ENCODE results near the gene VTI1A. TPM values are rescaled to one million over a fixed set of nuclear protein-coding genes. Genes with fewer than 3 reads are reported as not detected.
"Not testable (repeated sequence)": the region's sequence is repeated elsewhere in the genome, so short reads cannot be mapped to it uniquely, and the experiment has no call there.

Gene VTI1A
- total and polyA plus RNA-seq, 4 donors: 5.5 to 26.9 (median 13.1) TPM

DNA sequence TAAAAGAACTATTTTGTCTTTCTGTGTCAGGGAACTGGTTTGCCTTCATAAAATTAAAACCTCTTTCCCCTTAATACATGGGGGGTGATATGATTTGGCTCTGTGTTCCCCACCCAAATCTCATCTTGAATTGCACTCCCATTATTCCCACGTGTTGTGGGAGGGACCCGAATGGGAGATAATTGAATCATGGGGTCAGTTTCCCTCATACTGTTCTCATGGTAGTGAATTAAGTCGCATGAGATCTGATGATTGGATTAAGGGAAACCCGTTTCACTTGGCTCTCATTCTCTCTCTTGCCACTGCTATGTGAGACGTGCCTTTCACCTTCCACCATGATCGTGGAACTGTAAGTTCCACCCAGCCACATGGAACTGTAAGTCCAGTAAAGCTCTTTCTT, 142.1 kb downstream of the VTI1A start:
- 97% methylated on average over 6 of the region's 6 CpGs for WGBS
- Histone ChIP-seq H3K9ac (ENCODE audit: low read depth in 1 of 2, low read length in 2 of 2) (no peak overlapping the region), H3K4me1 (ENCODE audit: control insufficient read depth in 4 of 4, insufficient read depth in 4 of 4, low read length in 3 of 4) (peaks cover 0 to 2% (median 0%) of the 10 kb centered on the region in 4 donors), H3K27ac (ENCODE audit: low read depth in 1 of 2, low read length in 2 of 2) (no peak overlapping the region), H3K9me3 (ENCODE audit: control insufficient read depth in 4 of 4, low read length in 3 of 4) (no peaks in the 10 kb centered on the region), H3K4me3 (ENCODE audit: low read depth in 1 of 3, low read length in 3 of 3) (no peak overlapping the region), H3K36me3 (ENCODE audit: control insufficient read depth in 4 of 4, insufficient read depth in 3 of 4, low read depth in 1 of 4, low read length in 3 of 4) (no peaks in the 10 kb centered on the region), H3K27me3 (ENCODE audit: control insufficient read depth in 4 of 4, insufficient read depth in 4 of 4, low read length in 3 of 4) (no peaks in the 10 kb centered on the region)
- no peak for DNase-seq (ENCODE audit: low spot score)
- TF ChIP-seq FOXA1 (IDR thresholded peaks at IDR 0.05) (no peak), RAD21 (IDR thresholded peaks at IDR 0.05) (no peak), NR2F2 (IDR thresholded peaks at IDR 0.05) (no peak), HNF4G (IDR thresholded peaks at IDR 0.05) (no peak), EGR1 (IDR thresholded peaks at IDR 0.05; ENCODE audit: low read depth in 2 of 2) (no peak), FOXA2 (IDR thresholded peaks at IDR 0.05) (no peak), JUND (IDR thresholded peaks at IDR 0.05) (no peak), TAF1 (conservative IDR thresholded peaks at IDR 0.05) (no peak), GABPA (IDR thresholded peaks at IDR 0.05 in 1 of 2, conservative IDR thresholded peaks at IDR 0.05 in 1 of 2) (no peak), HNF4A (conservative IDR thresholded peaks at IDR 0.05) (no peak), YY1 (IDR thresholded peaks at IDR 0.05) (no peak), SP1 (IDR thresholded peaks at IDR 0.05) (no peak), RXRA (IDR thresholded peaks at IDR 0.05) (no peak)
- TF ChIP-seq, protein P1, sequence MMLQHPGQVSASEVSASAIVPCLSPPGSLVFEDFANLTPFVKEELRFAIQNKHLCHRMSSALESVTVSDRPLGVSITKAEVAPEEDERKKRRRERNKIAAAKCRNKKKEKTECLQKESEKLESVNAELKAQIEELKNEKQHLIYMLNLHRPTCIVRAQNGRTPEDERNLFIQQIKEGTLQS (IDR thresholded peaks at IDR 0.05): no peak
- TF ChIP-seq, protein P2, sequence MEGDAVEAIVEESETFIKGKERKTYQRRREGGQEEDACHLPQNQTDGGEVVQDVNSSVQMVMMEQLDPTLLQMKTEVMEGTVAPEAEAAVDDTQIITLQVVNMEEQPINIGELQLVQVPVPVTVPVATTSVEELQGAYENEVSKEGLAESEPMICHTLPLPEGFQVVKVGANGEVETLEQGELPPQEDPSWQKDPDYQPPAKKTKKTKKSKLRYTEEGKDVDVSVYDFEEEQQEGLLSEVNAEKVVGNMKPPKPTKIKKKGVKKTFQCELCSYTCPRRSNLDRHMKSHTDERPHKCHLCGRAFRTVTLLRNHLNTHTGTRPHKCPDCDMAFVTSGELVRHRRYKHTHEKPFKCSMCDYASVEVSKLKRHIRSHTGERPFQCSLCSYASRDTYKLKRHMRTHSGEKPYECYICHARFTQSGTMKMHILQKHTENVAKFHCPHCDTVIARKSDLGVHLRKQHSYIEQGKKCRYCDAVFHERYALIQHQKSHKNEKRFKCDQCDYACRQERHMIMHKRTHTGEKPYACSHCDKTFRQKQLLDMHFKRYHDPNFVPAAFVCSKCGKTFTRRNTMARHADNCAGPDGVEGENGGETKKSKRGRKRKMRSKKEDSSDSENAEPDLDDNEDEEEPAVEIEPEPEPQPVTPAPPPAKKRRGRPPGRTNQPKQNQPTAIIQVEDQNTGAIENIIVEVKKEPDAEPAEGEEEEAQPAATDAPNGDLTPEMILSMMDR (IDR thresholded peaks at IDR 0.05; ENCODE audit: low read depth, low read length, missing input control): no peak
- TF ChIP-seq, protein P3, sequence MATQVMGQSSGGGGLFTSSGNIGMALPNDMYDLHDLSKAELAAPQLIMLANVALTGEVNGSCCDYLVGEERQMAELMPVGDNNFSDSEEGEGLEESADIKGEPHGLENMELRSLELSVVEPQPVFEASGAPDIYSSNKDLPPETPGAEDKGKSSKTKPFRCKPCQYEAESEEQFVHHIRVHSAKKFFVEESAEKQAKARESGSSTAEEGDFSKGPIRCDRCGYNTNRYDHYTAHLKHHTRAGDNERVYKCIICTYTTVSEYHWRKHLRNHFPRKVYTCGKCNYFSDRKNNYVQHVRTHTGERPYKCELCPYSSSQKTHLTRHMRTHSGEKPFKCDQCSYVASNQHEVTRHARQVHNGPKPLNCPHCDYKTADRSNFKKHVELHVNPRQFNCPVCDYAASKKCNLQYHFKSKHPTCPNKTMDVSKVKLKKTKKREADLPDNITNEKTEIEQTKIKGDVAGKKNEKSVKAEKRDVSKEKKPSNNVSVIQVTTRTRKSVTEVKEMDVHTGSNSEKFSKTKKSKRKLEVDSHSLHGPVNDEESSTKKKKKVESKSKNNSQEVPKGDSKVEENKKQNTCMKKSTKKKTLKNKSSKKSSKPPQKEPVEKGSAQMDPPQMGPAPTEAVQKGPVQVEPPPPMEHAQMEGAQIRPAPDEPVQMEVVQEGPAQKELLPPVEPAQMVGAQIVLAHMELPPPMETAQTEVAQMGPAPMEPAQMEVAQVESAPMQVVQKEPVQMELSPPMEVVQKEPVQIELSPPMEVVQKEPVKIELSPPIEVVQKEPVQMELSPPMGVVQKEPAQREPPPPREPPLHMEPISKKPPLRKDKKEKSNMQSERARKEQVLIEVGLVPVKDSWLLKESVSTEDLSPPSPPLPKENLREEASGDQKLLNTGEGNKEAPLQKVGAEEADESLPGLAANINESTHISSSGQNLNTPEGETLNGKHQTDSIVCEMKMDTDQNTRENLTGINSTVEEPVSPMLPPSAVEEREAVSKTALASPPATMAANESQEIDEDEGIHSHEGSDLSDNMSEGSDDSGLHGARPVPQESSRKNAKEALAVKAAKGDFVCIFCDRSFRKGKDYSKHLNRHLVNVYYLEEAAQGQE (IDR thresholded peaks at IDR 0.05): no peak
- TF ChIP-seq, protein P4, sequence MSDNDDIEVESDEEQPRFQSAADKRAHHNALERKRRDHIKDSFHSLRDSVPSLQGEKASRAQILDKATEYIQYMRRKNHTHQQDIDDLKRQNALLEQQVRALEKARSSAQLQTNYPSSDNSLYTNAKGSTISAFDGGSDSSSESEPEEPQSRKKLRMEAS (IDR thresholded peaks at IDR 0.05): no peak

DNA sequence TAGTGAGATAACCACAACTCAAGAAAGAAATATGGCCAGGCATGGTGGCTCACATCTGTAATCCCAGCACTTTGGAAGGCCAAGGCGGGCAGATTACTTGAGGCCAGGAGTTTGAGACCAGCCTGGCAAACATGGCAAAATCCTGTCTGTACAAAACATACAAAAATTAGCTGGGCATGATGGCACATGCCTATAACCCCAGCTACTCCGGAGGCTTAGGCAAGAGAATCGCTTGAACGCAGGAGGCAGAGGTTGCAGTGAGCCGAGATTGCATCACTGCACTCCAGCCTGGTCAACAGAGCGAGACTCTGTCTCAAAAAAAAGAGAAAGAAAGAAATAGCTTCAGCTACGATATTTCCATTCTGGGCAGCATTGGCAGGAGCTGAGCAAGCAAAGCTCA, 143.8 kb downstream of the VTI1A start:
- not testable (repeated sequence) for H3K9ac ChIP-seq (ENCODE audit: low read depth in 1 of 2, low read length in 2 of 2); H3K4me1 ChIP-seq (ENCODE audit: control insufficient read depth in 4 of 4, insufficient read depth in 4 of 4, low read length in 3 of 4); H3K4me3 ChIP-seq (ENCODE audit: low read depth in 1 of 3, low read length in 3 of 3); H3K36me3 ChIP-seq (ENCODE audit: control insufficient read depth in 4 of 4, insufficient read depth in 3 of 4, low read depth in 1 of 4, low read length in 3 of 4); H3K9me3 ChIP-seq (ENCODE audit: control insufficient read depth in 4 of 4, low read length in 3 of 4); H3K27ac ChIP-seq (ENCODE audit: low read depth in 1 of 2, low read length in 2 of 2); DNase-seq (ENCODE audit: low spot score); H3K27me3 ChIP-seq (ENCODE audit: control insufficient read depth in 4 of 4, insufficient read depth in 4 of 4, low read length in 3 of 4)
- 91% methylated on average over 7 of the region's 7 CpGs for WGBS

All from liver (tissue), 9 donors.